ENCODE results near the gene WNT9A.

DNA sequence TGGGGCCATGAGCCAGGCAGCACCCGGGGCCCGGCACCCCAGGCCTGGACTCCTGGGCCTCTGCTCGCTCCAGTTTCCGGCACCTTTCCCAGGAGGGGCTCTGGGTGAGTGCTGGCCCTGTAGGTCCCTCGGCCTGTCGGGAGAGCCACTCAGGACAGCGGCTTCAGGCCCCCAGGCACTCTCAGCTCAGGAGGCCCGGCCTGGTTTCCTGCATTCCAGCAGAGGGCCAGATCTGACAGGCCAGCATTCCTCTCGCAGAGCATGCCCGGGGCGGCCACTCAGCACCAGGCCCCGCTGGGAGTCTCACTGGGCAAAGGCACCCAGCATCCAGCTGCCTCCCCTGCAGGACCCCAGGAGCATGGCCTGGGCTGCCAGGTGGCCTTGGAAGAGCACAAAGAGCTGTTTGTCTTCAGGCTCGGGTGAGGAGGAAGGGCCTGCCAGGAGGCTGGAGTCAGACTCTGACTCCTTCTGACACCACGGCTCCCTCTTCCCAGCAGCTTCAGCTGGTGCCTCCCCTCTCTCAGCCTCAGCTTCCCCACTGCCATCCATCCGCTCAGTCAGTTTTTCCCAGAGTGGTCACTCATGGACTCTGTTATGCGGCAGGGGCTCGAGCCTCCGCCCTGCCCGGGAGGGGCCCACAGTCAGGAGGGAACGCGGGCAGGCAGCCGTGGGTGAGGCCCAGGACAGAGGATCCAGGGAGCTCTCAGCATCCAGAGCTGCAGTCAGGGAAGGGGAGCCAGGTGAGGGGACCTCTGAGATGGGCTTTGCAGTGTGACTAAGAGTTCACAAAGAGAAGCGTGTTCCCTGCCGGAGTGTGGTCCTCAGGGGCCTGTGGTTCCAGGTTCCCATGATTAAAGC is 51.7 kb downstream of the WNT9A start:
- TF ChIP-seq ZFP30 (CRISPR knock-in tag; IDR thresholded peaks at IDR 0.05) (no peak), CREB5 (CRISPR knock-in tag; IDR thresholded peaks at IDR 0.05; ENCODE audit: low read depth) (no peak), ARNTL (CRISPR knock-in tag; IDR thresholded peaks at IDR 0.05; ENCODE audit: borderline replicate concordance, low read depth) (no peak), ZNF565 (CRISPR knock-in tag; conservative IDR thresholded peaks at IDR 0.05; ENCODE audit: low read depth) (no peak), BACH2 (CRISPR knock-in tag; IDR thresholded peaks at IDR 0.05; ENCODE audit: borderline replicate concordance) (no peak)
- TF ChIP-seq, protein P1, sequence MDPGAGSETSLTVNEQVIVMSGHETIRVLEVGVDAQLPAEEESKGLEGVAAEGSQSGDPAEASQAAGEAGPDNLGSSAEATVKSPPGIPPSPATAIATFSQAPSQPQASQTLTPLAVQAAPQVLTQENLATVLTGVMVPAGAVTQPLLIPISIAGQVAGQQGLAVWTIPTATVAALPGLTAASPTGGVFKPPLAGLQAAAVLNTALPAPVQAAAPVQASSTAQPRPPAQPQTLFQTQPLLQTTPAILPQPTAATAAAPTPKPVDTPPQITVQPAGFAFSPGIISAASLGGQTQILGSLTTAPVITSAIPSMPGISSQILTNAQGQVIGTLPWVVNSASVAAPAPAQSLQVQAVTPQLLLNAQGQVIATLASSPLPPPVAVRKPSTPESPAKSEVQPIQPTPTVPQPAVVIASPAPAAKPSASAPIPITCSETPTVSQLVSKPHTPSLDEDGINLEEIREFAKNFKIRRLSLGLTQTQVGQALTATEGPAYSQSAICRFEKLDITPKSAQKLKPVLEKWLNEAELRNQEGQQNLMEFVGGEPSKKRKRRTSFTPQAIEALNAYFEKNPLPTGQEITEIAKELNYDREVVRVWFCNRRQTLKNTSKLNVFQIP (CRISPR knock-in tag; IDR thresholded peaks at IDR 0.05; ENCODE audit: borderline replicate concordance, low read depth), result no peak
